H1 (cell line): Measurements from ENCODE around the gene CFAP97D2.

Experiments used
- SP2 ChIP-seq: IDR thresholded peaks from 2 replicates; pipeline ENCODE4 v1.6.1; 2012; ENCODE audit warnings: mild to moderate bottlenecking, low read length, inconsistent platforms
- TF ChIP-seq, protein P1 (sequence below), 3 experiments: IDR thresholded peaks; 1 replicate in 2 of 3; 2 replicates in 1 of 3; pipeline versions ENCODE4 v1.5.1 to v1.6.1; 2011; ENCODE audit warnings: low read length in 3 of 3, mild to moderate bottlenecking in 3 of 3, inconsistent platforms in 2 of 3, low read depth in 1 of 3, moderate library complexity in 1 of 3; ENCODE audit not compliant: insufficient read depth in 1 of 3; ENCODE audit errors: control extremely low read depth in 1 of 3

DNA sequence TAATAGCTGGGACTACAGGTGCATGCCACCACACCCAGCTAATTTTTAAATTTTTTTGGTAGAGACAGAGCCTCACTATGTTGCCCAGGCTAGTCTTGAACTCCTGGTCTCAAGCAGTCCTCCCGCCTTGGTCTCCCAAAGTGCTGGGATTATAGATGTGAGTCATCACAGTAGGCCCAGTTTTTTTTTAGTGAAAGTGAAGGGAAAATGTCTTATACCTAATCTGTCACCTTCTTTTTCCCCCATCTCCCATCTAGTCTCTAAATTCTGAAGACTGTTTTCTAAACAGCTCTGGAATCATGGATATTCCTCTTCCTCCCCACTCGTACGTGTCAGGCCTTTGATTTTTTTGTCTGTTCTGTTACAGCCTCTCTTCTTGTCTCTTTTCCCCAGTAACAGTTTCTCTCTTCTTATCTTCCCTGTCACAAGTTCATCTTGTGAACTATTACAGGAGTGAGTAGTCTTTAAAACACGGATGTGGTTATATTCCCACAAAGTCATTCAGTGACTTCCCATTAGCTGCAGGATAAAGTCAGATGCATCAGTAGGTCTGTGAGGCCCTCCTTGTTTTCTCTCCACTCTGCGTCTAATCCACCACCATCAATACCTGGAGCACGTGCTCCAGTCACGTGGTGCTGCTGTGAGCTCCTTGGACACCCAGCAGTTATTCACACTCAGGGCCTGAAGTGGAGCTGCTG, 58.5 kb downstream of the CFAP97D2 start:
- TF ChIP-seq SP2 = no peak
- TF ChIP-seq, protein P1, sequence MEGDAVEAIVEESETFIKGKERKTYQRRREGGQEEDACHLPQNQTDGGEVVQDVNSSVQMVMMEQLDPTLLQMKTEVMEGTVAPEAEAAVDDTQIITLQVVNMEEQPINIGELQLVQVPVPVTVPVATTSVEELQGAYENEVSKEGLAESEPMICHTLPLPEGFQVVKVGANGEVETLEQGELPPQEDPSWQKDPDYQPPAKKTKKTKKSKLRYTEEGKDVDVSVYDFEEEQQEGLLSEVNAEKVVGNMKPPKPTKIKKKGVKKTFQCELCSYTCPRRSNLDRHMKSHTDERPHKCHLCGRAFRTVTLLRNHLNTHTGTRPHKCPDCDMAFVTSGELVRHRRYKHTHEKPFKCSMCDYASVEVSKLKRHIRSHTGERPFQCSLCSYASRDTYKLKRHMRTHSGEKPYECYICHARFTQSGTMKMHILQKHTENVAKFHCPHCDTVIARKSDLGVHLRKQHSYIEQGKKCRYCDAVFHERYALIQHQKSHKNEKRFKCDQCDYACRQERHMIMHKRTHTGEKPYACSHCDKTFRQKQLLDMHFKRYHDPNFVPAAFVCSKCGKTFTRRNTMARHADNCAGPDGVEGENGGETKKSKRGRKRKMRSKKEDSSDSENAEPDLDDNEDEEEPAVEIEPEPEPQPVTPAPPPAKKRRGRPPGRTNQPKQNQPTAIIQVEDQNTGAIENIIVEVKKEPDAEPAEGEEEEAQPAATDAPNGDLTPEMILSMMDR (IDR thresholded peaks at IDR 0.05; ENCODE audit: control extremely low read depth in 1 of 3, insufficient read depth in 1 of 3, low read depth in 1 of 3, low read length in 3 of 3) = no peak
